GM12878 (cell line): ENCODE measurements around the gene MCM5. TPM values are rescaled to one million over a fixed set of nuclear protein-coding genes. Genes with fewer than 3 reads are reported as not detected.

ENCODE experiments used
- ATAC-seq: fragments of 200-7000 bp; cut with Tn5 transposase; 3 replicates; pipeline ENCODE4 v1.9.1; 2020; ENCODE audit warnings: mild to moderate bottlenecking, moderate library complexity
- BruUV-seq: library from RNA; stranded (reverse); fragments of 400-500 nt; replicated peaks from 2 replicates; lab custom pipeline; 2021; lab: Mats Ljungman, UMichigan
- CTCF ChIA-PET: fragments of 300-600 bp; sonication (Branson Sonifier 250); formaldehyde crosslinking; extraction: SDS; loops from one replicate; lab custom pipeline; 2021; ENCODE audit warnings: inconsistent platforms; lab: Yijun Ruan, JAX
- POLR2A ChIA-PET: fragments of 350-600 bp; formaldehyde crosslinking; extraction: SDS; loops from one replicate; lab custom pipeline; 2021; ENCODE audit warnings: inconsistent platforms; lab: Charles Lee
- RAD21 ChIA-PET: fragments of 300-600 bp; sonication (Branson Sonifier 250); formaldehyde crosslinking; loops from one replicate; lab custom pipeline; 2023; ENCODE audit warnings: antibody characterized with exemption; ENCODE audit not compliant: unreplicated experiment; lab: Charles Lee
- SMC1A ChIA-PET: fragments of 300-600 bp; sonication (Branson Sonifier 250); formaldehyde crosslinking; loops from one replicate; lab custom pipeline; 2023; ENCODE audit not compliant: unreplicated experiment, uncharacterized antibody; lab: Charles Lee
- DNase-seq: peaks from one replicate; pipeline ENCODE4 v3.0.0-alpha.2; 2011; ENCODE audit warnings: low read depth, low spot score
- FAIRE-seq: peaks from 3 replicates; lab custom pipeline; 2011; peaks lifted over from hg19 to GRCh38; lab: Jason Lieb, UNC
- H2AFZ ChIP-seq: 2 replicates; pipeline ENCODE4 v1.6.0; 2011; ENCODE audit warnings: low read depth, low read length, control low read depth; ENCODE audit not compliant: control insufficient read depth
- H3K27ac ChIP-seq: 2 replicates; pipeline ENCODE4 v1.5.1; 2011; ENCODE audit warnings: control low read depth; ENCODE audit not compliant: control insufficient read depth, insufficient read depth
- H3K27me3 ChIP-seq, 2 experiments: replicated peaks in 1 of 2; 2 replicates each; pipeline versions ENCODE4 v1.6.0 to v1.6.1; 2011; ENCODE audit warnings: low read length in 1 of 2; ENCODE audit not compliant: control insufficient read depth in 2 of 2, insufficient read depth in 2 of 2
- H3K36me3 ChIP-seq, 2 experiments: 2 replicates each; pipeline ENCODE4 v1.5.1; 2011; ENCODE audit warnings: low read length in 1 of 2; ENCODE audit not compliant: control insufficient read depth in 2 of 2, insufficient read depth in 2 of 2
- H3K4me1 ChIP-seq: 2 replicates; pipeline ENCODE4 v1.6.1; 2011; ENCODE audit warnings: mild to moderate bottlenecking, low read length, moderate library complexity, mixed read lengths; ENCODE audit not compliant: control insufficient read depth, insufficient read depth
- H3K4me2 ChIP-seq: 2 replicates; pipeline ENCODE4 v1.6.0; 2011; ENCODE audit warnings: control low read depth; ENCODE audit not compliant: control insufficient read depth, insufficient read depth
- H3K4me3 ChIP-seq: fragments of 200-600 bp; sonication (generic); 2 replicates; pipeline ENCODE4 v1.5.1; 2016
- H3K79me2 ChIP-seq: 2 replicates; pipeline ENCODE4 v1.6.0; 2011; ENCODE audit warnings: low read length; ENCODE audit not compliant: control insufficient read depth, insufficient read depth
- H3K9ac ChIP-seq: 2 replicates; pipeline ENCODE4 v1.8.0; 2011; ENCODE audit warnings: low read length, control low read depth, mixed read lengths; ENCODE audit not compliant: control insufficient read depth, insufficient read depth
- H3K9me3 ChIP-seq: replicated peaks from 3 replicates; pipeline ENCODE4 v1.5.1; 2011; ENCODE audit warnings: mild to moderate bottlenecking, low read length; ENCODE audit not compliant: control insufficient read depth, insufficient read depth
- H4K20me1 ChIP-seq: 2 replicates; pipeline ENCODE4 v1.6.0; 2011; ENCODE audit not compliant: control insufficient read depth, insufficient read depth
- NFYB ChIP-seq: IDR thresholded peaks from 2 replicates; pipeline ENCODE4 v1.6.1; 2011; ENCODE audit warnings: low read depth, mild to moderate bottlenecking, low read length, improper control_type of control experiment, moderate library complexity; ENCODE audit not compliant: insufficient read depth
- NKRF ChIP-seq: fragments of 450-650 bp; conservative IDR thresholded peaks from 2 replicates; pipeline ENCODE4 v1.6.1; 2017; ENCODE audit warnings: mild to moderate bottlenecking, moderate library complexity
- TBL1XR1 ChIP-seq: IDR thresholded peaks from 2 replicates; pipeline ENCODE4 v1.6.1; 2012; ENCODE audit warnings: low read depth, low read length, improper control_type of control experiment
- WGBS: methylation state at CpG from one replicate; pipeline ENCODE4 v1.1.6; 2016; ENCODE audit warnings: low lambda C conversion rate; ENCODE audit not compliant: insufficient replicate concordance, insufficient coverage; ENCODE audit errors: missing lambda C conversion rate; 5-methylcytosine and 5-hydroxymethylcytosine counted together
- in situ Hi-C: fragments of 300-500 bp; cut with MboI; formaldehyde crosslinking; loops from 9 replicates; pipeline ENCODE4 v1.14.3; 2018; ENCODE audit warnings: mixed read lengths
- intact Hi-C: fragments of 100-400 bp; cut with micrococcal nuclease; formaldehyde crosslinking; loops from one replicate; pipeline ENCODE4 v1.14.2; 2022; ENCODE audit not compliant: unreplicated experiment
- polyA plus RNA-seq, 11 experiments: library from polyadenylated mRNA; depleted of rRNA in 4 of 11; unstranded in 6 of 11; stranded (reverse) in 5 of 11; fragments of >200 nt; fragmentation: Nextera tagmentation in 4 of 11; fragmentation: Illumina TruSeq in 1 of 11; extraction: Ambion mirVana in 4 of 11; extraction: Trizol in 1 of 11; gene quantifications; 1 replicate in 1 of 11; 2 replicates in 10 of 11; pipeline versions ENCODE4 v1.2.1 to v1.2.3, GENCODE V29; 2011 to 2016; ENCODE audit warnings: inconsistent platforms in 2 of 11, missing spikeins in 2 of 11, low read depth in 1 of 11
- total RNA-seq, 4 experiments: library from RNA; depleted of rRNA in 3 of 4; stranded (reverse); fragments of >200 nt in 3 of 4; fragmentation: Illumina TruSeq in 1 of 4; extraction: Trizol in 1 of 4; gene quantifications; 2 replicates each; pipeline versions ENCODE4 v1.2.1 to v1.2.3, GENCODE V29; 2013 to 2021

MCM5 gene
- total and polyA plus RNA-seq, 10 of the 15 experiments (the other 5 are each of a cell fraction or from before 2014, with no cell fraction given), result 14.1 to 360 (median 164) TPM

- TF ChIP-seq NKRF, result no peak
These were observed 32.4 kb downstream of the MCM5 start (continued) for GRCh38 chr22:35432228-35432905.

- Histone ChIP-seq H3K9me3 (no peaks in the 10 kb centered on the region; the same call in 2 of the 3 replicates), H3K79me2 (no peaks in the 10 kb centered on the region), H3K9ac (no peak overlapping the region), H3K4me1 (no peaks in the 10 kb centered on the region), H3K4me3 (no peak overlapping the region), H3K27me3 (no peaks in the 10 kb centered on the region), H2AFZ (no peak overlapping the region), H3K36me3 (peaks cover 7 to 12% of the 10 kb centered on the region in 2 experiments), H3K27ac (no peak overlapping the region)
- FAIRE-seq (no peak), ATAC-seq (no peak), DNase-seq (no peak)
- SMC1A ChIA-PET, result no interaction called here
- CTCF ChIA-PET, result interaction anchor here (1.1 to 1.4 kb wide), 2 partner anchors 83 to 103 kb away, joined by 3 to 6 read pairs; no protein-coding TSS in a partner anchor
- intact Hi-C loops, result loop anchor here (5.0 kb wide), 1 partner anchor 148 kb away; no protein-coding TSS in a partner anchor
- WGBS, result 96% methylated on average over 5 of the region's 5 CpGs
- TF ChIP-seq NFYB (peak; percentile 64; the same call in 1 of the 2 replicates), TBL1XR1 (no peak)
- TF ChIP-seq, all 136 proteins: peak for 1
- BruUV-seq, result no TSS peak
- in situ Hi-C loops, result no loop called here
- Histone ChIP-seq H3K4me2 (no peak overlapping the region), H4K20me1 (no peaks in the 10 kb centered on the region)
- ChIA-PET RAD21 (no interaction called here), POLR2A (interaction anchor here (1.3 kb wide), 1 partner anchor 9 kb away, joined by 3 read pairs; no protein-coding TSS in a partner anchor)
These were observed 34.2 kb downstream of the MCM5 start for GRCh38 chr22:35434061-35434710.
